Thoracic aorta (tissue), 2 donors: ENCODE measurements around the gene JPT2. TPM values are rescaled to one million over a fixed set of nuclear protein-coding genes. Genes with fewer than 3 reads are reported as not detected.

Source experiments
- ATAC-seq: fragments of 150-250 bp; one replicate; pipeline ENCODE4 v1.8.0; 2017; ENCODE audit warnings: low read depth; ENCODE audit not compliant: insufficient number of reproducible peaks, low FRiP score
- DNase-seq: peaks from one replicate; pipeline ENCODE4 v3.0.0-alpha.2; 2020; ENCODE audit warnings: low spot score
- H3K27ac ChIP-seq, 2 donors: fragments of 200-600 bp; sonication (generic); 1 replicate in 1 of 2; 2 replicates in 1 of 2; pipeline ENCODE4 v1.5.1; 2016; ENCODE audit warnings: mild to moderate bottlenecking in 2 of 2, moderate library complexity in 2 of 2
- H3K27me3 ChIP-seq: fragments of 200-600 bp; sonication (generic); replicated peaks from 2 replicates; pipeline ENCODE4 v1.6.0; 2016; ENCODE audit warnings: mild to moderate bottlenecking; ENCODE audit not compliant: insufficient read depth
- H3K36me3 ChIP-seq: fragments of 200-600 bp; sonication (generic); one replicate; pipeline ENCODE4 v1.5.1; 2016
- H3K4me1 ChIP-seq, 2 donors: fragments of 200-600 bp; sonication (generic); 1 replicate in 1 of 2; 2 replicates in 1 of 2; pipeline versions ENCODE4 v1.5.1 to v1.6.0; 2016; ENCODE audit warnings: low read depth in 2 of 2, mild to moderate bottlenecking in 1 of 2; ENCODE audit not compliant: control insufficient read depth in 1 of 2
- H3K4me3 ChIP-seq: fragments of 200-600 bp; sonication (generic); 2 replicates; pipeline ENCODE4 v1.5.1; 2016; ENCODE audit warnings: mild to moderate bottlenecking
- H3K9me3 ChIP-seq: fragments of 200-600 bp; sonication (generic); 2 replicates; pipeline ENCODE4 v1.5.1; 2016
- total RNA-seq, 2 donors: library from RNA; depleted of rRNA; stranded (reverse); fragments of >200 nt; gene quantifications; one replicate each; pipeline versions ENCODE4 v1.1.0 to v1.2.3, GENCODE V29; 2016
- TF ChIP-seq, protein P1 (sequence below): fragments of 200-600 bp; sonication (generic); IDR thresholded peaks from one replicate; pipeline ENCODE4 v1.5.1; 2019; ENCODE audit warnings: antibody characterized with exemption

Gene JPT2
- total RNA-seq, 2 donors from 2014 or later: 17.1 to 26.1 TPM

DNA sequence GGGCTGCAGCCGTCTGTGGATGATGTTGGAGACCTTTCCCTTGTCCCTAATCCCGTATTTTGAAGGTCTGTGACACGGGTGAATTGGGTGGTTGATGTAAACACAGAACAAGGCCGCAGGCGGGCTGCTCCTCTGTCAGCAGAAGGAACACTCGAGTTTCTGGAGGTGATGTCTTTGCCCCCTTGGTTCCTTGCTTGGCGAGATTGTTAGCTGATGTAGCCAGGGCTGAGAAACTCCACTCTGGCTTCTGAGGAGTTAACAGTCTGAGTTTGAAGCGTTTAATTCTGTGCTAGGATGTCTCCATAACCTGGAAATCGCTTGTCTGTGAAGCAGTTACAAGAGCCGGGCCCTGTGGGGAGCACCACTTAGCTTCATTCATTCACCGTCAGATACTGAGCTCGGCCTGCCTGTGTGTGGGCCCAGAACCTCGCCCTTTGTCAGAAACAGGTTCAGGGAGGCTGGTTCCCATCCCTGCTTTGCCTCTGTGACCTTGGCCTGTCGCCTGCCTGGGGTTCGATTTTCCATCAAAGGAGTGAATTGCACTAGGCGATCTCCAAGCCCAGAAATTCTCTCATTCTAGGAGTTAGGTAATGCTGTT, 29.2 kb downstream of the JPT2 start:
- no peaks in the 10 kb centered on the region for H3K36me3 ChIP-seq
- no peaks in the 10 kb centered on the region for H3K9me3 ChIP-seq
- ATAC-seq: no peak
- DNase-seq: no peak
- peak overlapping the region; percentile 81 for H3K4me3 ChIP-seq
- H3K4me1 ChIP-seq: peaks cover 10 to 30% of the 10 kb centered on the region in 2 donors
- H3K27ac ChIP-seq: peak overlapping the region; percentile 55 to 96
- H3K27me3 ChIP-seq: no peaks in the 10 kb centered on the region
- TF ChIP-seq, protein P1, sequence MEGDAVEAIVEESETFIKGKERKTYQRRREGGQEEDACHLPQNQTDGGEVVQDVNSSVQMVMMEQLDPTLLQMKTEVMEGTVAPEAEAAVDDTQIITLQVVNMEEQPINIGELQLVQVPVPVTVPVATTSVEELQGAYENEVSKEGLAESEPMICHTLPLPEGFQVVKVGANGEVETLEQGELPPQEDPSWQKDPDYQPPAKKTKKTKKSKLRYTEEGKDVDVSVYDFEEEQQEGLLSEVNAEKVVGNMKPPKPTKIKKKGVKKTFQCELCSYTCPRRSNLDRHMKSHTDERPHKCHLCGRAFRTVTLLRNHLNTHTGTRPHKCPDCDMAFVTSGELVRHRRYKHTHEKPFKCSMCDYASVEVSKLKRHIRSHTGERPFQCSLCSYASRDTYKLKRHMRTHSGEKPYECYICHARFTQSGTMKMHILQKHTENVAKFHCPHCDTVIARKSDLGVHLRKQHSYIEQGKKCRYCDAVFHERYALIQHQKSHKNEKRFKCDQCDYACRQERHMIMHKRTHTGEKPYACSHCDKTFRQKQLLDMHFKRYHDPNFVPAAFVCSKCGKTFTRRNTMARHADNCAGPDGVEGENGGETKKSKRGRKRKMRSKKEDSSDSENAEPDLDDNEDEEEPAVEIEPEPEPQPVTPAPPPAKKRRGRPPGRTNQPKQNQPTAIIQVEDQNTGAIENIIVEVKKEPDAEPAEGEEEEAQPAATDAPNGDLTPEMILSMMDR: no peak

DNA sequence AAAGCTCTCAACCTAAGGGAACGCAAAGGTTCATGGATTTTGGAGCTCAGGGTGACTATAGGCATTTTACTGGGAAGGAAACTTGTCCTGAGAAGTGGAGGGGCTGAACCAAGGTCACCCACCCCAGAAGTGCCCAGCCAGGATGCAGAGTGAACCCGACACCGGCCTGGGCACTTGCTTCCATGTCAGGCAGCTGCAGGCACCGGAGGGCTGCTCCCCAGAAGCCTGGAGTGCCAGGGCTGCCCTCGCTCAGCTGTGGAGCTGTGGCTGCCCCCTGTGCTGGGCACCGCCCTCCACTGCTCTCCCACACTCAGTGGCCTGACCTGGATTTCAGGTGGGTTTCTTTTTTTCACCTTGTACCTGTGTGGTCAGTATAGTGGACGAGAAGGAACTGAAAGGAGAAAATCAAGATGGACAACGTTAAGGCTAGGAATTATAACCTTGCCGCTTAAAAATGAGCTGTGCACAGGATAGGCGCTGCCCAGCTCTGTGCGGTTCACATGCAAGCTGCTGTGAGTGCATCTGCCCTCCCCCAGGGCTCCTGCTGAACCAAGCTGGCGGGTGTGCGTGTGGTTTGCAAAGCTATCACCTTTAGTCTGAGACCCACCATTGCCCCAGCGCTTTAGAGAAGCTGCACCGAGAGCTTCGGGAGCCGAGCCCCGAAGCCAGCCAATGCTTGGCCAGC, 30.1 kb downstream of the JPT2 start:
- no peaks in the 10 kb centered on the region for H3K9me3 ChIP-seq
- peaks cover 16 to 39% of the 10 kb centered on the region in 2 donors for H3K4me1 ChIP-seq
- ATAC-seq (no peak), DNase-seq (no peak)
- TF ChIP-seq, protein P1: no peak
- H3K27ac ChIP-seq: no peak overlapping the region
- peak overlapping the region; percentile 81 for H3K4me3 ChIP-seq
- no peaks in the 10 kb centered on the region for H3K27me3 ChIP-seq
- no peaks in the 10 kb centered on the region for H3K36me3 ChIP-seq

DNA sequence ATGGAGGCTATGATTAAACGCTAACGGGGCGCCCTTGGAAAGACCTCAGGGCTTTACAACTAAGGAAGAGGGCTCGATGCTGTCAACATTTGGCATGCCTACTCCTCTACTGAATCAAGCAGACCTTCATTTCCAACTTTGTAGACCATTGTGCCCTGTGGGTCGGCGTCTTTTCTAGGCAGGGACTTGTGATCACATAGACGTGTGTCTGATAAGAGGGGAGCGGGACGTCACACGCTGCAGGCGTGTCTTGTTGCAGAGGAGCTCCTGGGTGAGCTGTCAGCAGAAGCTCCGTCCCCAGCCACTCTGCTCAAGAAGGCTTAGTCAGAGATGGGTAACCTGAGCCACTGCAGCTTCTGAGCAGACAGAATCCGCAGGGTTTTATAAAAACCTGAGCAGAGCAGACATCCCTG, 30.7 kb downstream of the JPT2 start:
- no peak overlapping the region for H3K4me3 ChIP-seq
- H3K9me3 ChIP-seq: no peaks in the 10 kb centered on the region
- ATAC-seq (no peak), DNase-seq (no peak)
- H3K36me3 ChIP-seq: no peaks in the 10 kb centered on the region
- TF ChIP-seq, protein P1: no peak
- peaks cover 16 to 42% of the 10 kb centered on the region in 2 donors for H3K4me1 ChIP-seq
- H3K27me3 ChIP-seq: no peaks in the 10 kb centered on the region
- no peak overlapping the region for H3K27ac ChIP-seq

DNA sequence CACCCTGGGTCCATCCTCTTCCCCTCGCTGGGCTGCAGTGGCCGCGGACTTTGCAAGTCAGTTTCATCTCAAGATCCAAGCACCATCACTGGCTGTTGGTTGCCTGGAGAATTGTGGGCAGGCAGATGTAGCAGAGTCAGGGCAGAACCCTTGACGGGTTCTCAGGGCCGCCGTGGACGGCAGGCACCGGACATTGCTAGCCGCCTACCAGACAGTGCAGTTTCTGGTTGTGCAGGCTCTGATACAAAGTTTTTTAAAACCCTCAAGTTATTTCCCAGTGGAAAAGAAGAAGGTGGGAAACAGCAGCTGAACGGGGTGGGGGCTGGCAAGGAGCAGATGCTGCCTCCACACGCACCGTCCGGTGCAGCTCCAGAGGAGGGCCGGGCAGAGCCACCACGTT, 31.3 kb downstream of the JPT2 start:
- Histone ChIP-seq H3K4me3 (no peak overlapping the region), H3K27ac (no peak overlapping the region), H3K27me3 (no peaks in the 10 kb centered on the region), H3K36me3 (no peaks in the 10 kb centered on the region), H3K9me3 (no peaks in the 10 kb centered on the region), H3K4me1 (peaks cover 16 to 42% of the 10 kb centered on the region in 2 donors)
- ATAC-seq (no peak), DNase-seq (no peak)
- TF ChIP-seq, protein P1: no peak

DNA sequence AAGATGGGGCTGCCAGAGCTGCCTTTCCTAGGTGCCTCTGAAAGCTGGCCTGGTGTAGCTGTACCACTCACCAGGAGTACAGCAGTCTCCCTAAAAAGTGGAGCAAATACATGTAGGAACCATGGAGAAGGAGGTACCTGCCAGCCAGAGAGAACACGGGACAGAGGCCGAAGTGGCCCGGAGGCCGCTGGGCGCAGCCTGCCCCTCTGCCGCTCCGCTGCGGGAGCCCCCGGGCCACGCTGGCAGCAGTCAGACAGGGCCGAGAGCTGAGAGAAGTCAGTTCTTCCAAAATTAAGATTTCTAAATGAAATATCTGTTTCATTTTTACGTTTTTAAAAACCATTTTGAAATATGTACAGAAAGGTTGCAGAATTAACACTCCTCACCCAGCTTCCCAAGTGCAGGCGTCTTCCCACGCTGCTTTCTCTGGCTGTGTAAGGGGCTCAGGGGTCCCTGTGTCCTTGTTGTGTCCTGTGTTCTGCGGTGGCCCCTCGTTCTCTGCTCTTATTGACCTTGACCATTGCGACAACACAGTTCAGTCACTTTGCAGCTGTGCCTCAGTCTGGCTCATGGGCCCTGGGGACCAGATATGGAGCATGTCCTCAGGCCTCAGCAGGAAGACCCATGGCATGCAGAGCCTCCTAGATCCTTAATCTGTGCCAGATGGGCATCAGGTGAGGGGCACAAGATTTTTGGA, 32.9 kb downstream of the JPT2 start:
- Histone ChIP-seq H3K4me1 (peaks cover 16 to 33% of the 10 kb centered on the region in 2 donors), H3K9me3 (no peaks in the 10 kb centered on the region), H3K4me3 (no peak overlapping the region), H3K27me3 (no peaks in the 10 kb centered on the region), H3K27ac (no peak overlapping the region), H3K36me3 (no peaks in the 10 kb centered on the region)
- ATAC-seq: no peak
- DNase-seq: no peak
- TF ChIP-seq, protein P1: no peak
